ENCODE results near the gene METTL25B.

DNA sequence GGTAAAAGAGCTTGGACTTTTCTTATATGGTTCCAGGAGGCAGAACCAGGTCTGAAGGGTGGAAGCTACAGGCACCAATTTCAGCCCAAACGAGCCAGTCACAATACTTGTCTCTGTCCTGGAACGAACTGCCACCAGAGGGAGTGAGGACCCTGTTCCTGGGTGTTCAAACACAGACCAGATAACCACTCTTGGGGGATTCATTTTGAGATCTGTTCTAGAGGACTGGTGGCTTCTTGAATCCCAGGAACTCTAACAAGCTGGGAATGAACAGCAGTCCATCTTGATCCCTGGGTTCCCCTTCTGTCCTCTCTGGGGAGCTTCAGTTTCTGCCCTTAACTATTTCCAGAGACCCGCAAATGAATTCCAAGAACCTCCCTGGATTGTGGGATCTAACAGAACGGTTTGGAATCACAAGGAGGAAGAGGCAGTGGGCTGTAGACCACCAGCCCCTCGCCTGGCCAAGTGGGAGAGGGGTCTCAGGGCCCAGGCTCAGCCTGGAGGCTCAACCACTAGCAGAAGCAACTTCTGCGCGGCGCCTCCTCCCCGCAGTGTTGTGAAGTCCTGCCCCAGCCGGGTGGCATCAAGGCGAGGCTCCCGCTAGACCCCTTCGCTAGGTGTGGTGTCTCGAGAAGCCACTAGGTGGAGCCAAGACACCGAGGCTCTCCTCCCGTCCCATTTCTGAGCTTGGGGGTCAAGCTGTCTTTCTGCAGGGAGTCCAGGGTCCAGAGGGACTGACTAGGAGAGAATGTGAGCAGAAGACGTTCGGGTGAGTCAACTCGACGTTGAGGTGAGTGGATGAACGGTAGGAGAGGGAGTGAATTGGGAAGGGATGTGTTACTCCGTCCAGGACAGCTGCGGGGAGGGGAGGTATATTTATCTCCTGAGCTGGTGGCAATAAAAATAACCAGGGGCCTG lies 39.0 kb upstream of the METTL25B start:
- TF ChIP-seq GATA1 (IDR thresholded peaks at IDR 0.05; ENCODE audit: low read depth, low read length) (no peak), POLR2A (IDR thresholded peaks at IDR 0.05; ENCODE audit: low read length) (no peak)

Data from erythroblast (primary cell).